ENCODE results near the gene FNDC10.
A peak's percentile ranks its signal among the peaks of the same experiment; 100 is the strongest.
"Not testable (repeated sequence)": the region's sequence is repeated elsewhere in the genome, so short reads cannot be mapped to it uniquely, and the experiment has no call there.

FNDC10 gene

DNA sequence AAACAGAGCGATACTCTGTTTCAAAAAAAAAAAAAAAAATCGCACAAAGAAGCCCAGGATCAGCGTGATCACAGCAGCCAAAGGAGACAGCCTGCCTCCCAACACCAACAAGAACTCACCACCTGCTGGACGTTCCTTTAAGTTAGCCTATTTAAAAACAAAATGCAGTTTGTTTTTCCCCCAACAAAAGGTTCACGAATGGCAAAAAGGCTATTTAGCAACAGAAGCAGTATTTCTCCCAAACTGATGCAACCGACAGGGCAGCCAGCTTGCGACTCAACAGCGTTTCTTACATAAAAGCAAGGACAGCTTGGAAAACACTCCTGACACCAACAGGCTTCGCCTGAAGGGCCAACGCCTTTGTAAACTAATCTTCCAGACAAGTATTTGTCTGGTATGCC, 32.0 kb downstream of the FNDC10 start:
- peak overlapping the region; percentile 60 to 77 for H3K27ac Mint-ChIP-seq
- peaks cover 35 to 41% of the 10 kb centered on the region in 2 donors for H3K4me1 Mint-ChIP-seq (ENCODE audit: low read depth in 2 of 2)
- no peak for ATAC-seq (replicated peaks)
- no peak for DNase-seq
- no peak overlapping the region for H3K4me3 Mint-ChIP-seq
- H3K36me3 Mint-ChIP-seq (ENCODE audit: insufficient read depth): peaks cover 66% of the 10 kb centered on the region
- H3K9me3 Mint-ChIP-seq: no peaks in the 10 kb centered on the region
- H3K27me3 Mint-ChIP-seq: no peaks in the 10 kb centered on the region

DNA sequence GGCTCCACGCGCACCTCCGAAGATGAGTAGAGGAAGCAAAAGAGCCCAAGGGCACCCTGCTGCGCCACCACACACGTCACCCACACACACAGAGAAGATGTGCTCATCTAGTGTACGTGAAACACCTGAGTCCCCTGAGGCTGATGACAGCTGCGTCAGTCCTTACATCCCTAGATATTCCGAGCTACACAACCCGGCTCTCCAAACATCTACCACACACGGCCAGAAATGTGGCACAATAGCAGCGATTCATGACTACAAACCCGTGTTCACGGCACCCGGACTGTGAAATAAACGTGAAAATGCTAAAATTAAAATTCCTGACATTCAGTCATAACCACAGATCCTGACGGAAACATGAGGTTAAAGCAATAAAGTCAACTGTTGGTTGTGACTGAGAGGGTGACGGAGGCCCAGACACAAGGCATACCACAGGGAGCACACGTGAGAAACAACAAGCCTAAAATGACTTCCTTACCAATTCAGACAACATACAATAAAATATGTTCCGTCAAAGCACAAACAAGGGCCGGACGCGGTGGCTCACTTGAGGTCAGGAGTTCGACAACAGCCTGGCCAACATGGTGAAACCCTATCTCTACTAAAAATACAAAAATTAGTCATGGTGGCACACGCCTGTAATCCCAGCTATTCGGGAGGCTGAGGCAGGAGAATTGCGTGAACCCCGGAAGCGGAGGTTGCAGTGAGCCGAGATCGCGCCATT, 32.6 kb downstream of the FNDC10 start:
- H3K27me3 Mint-ChIP-seq: no peaks in the 10 kb centered on the region
- H3K4me1 Mint-ChIP-seq (ENCODE audit: low read depth in 2 of 2): peaks cover 35 to 41% of the 10 kb centered on the region in 2 donors
- H3K9me3 Mint-ChIP-seq: no peaks in the 10 kb centered on the region
- H3K27ac Mint-ChIP-seq: peak overlapping the region; percentile 60 to 77
- peaks cover 71% of the 10 kb centered on the region for H3K36me3 Mint-ChIP-seq (ENCODE audit: insufficient read depth)
- peak overlapping the region; percentile 12 to 22 for H3K4me3 Mint-ChIP-seq
- no peak for ATAC-seq (replicated peaks)
- DNase-seq: no peak

- Mint-ChIP-seq H3K36me3 (ENCODE audit: insufficient read depth) (peaks cover 71% of the 10 kb centered on the region), H3K27ac (peak overlapping the region in 1 of 2 donors; percentile 60), H3K9me3 (no peaks in the 10 kb centered on the region), H3K27me3 (no peaks in the 10 kb centered on the region), H3K4me3 (no peak overlapping the region), H3K4me1 (ENCODE audit: low read depth in 2 of 2) (peaks cover 32 to 37% of the 10 kb centered on the region in 2 donors)
- ATAC-seq (replicated peaks) (no peak), DNase-seq (no peak)
These were observed 34.6 kb downstream of the FNDC10 start for GRCh38 chr1:1565340-1565739.

DNA sequence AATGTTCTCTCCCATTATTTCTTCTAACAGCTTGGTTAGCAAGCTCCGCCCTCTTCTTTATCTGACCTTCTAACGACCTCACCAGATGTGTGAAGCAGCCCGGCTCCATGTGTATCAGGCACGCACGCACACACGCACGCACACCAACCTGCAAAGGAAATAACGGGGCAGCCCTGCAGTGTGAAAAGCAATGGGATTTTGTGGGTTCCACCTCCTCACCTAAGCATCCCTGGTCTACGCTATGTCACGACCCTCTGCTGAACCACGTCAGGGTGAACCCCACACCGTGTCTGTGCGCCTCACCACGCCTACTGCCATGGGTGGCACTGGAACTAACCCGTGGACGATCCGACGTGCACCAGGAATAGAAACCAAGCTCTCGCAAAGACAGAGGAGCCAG, 35.7 kb downstream of the FNDC10 start:
- ATAC-seq (replicated peaks) (no peak), DNase-seq (no peak)
- Mint-ChIP-seq H3K27me3 (no peaks in the 10 kb centered on the region), H3K36me3 (ENCODE audit: insufficient read depth) (peaks cover 69% of the 10 kb centered on the region), H3K9me3 (no peaks in the 10 kb centered on the region), H3K27ac (peak overlapping the region in 1 of 2 donors; percentile 33), H3K4me3 (no peak overlapping the region), H3K4me1 (ENCODE audit: low read depth in 2 of 2) (peaks cover 24 to 31% of the 10 kb centered on the region in 2 donors)

GRCh38 chr1:1563688-1564087, 36.2 kb downstream of the FNDC10 start:
- peak overlapping the region in 1 of 2 donors; percentile 33 for H3K27ac Mint-ChIP-seq
- H3K4me1 Mint-ChIP-seq (ENCODE audit: low read depth in 2 of 2): peaks cover 27 to 34% of the 10 kb centered on the region in 2 donors
- ATAC-seq (replicated peaks) (no peak), DNase-seq (no peak)
- no peaks in the 10 kb centered on the region for H3K27me3 Mint-ChIP-seq
- peaks cover 66% of the 10 kb centered on the region for H3K36me3 Mint-ChIP-seq (ENCODE audit: insufficient read depth)
- no peak overlapping the region for H3K4me3 Mint-ChIP-seq
- H3K9me3 Mint-ChIP-seq: no peaks in the 10 kb centered on the region

- no peaks in the 10 kb centered on the region for H3K9me3 Mint-ChIP-seq
These were observed 37.3 kb downstream of the FNDC10 start for GRCh38 chr1:1562556-1563195.

DNA sequence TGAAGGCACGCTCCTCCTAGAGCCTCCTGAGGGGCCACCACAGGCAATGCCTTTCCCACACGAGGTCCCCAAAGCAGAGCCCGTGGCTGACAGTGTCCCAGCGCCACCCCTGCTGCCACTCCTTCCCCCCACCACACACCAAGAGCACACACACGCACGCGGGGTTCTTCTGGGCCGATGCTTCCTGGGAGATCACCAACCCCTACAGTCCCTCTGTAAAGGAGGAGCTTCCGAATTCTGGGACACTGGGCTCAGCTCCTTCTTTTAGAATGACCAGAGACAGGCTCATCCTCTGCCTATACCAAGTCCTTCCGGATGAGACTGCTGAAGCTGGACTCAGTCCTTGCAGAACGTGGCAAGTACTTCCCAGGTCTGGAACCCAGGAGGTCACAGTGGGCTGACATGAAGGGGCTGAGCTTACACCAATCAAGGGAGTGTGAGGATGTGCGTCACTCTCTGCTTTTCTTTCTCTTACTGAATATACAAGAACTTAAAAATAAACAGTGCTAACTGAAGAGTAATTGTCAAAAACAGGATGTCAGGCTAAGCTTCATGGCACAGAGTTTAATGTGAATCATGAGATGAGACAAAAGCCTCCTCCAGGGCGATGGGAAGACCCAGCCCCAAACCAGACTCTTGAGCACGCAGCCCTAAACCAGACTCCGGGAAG, 38.0 kb downstream of the FNDC10 start:
- Mint-ChIP-seq H3K27ac (peak overlapping the region in 1 of 2 donors; percentile 83), H3K36me3 (ENCODE audit: insufficient read depth) (peaks cover 64% of the 10 kb centered on the region), H3K4me1 (ENCODE audit: low read depth in 2 of 2) (peaks cover 19 to 24% of the 10 kb centered on the region in 2 donors), H3K27me3 (no peaks in the 10 kb centered on the region), H3K4me3 (no peak overlapping the region), H3K9me3 (no peaks in the 10 kb centered on the region)
- ATAC-seq (replicated peaks) (no peak), DNase-seq (no peak)

More at GRCh38 chr1:1562556-1563195, 37.3 kb downstream of the FNDC10 start:
- H3K27ac Mint-ChIP-seq: no peak overlapping the region
- no peak for ATAC-seq (replicated peaks)
- DNase-seq: no peak
- H3K4me3 Mint-ChIP-seq: no peak overlapping the region
- H3K4me1 Mint-ChIP-seq (ENCODE audit: low read depth in 2 of 2): peaks cover 26 to 32% of the 10 kb centered on the region in 2 donors
- H3K27me3 Mint-ChIP-seq: no peaks in the 10 kb centered on the region
- H3K36me3 Mint-ChIP-seq (ENCODE audit: insufficient read depth): peaks cover 64% of the 10 kb centered on the region

GRCh38 chr1:1560178-1560577, 39.8 kb downstream of the FNDC10 start:
- Mint-ChIP-seq H3K9me3 (no peaks in the 10 kb centered on the region), H3K36me3 (ENCODE audit: insufficient read depth) (peaks cover 55% of the 10 kb centered on the region), H3K27me3 (no peaks in the 10 kb centered on the region), H3K27ac (no peak overlapping the region), H3K4me1 (ENCODE audit: low read depth in 2 of 2) (peaks cover 16 to 23% of the 10 kb centered on the region in 2 donors), H3K4me3 (no peak overlapping the region)
- DNase-seq (no peak), ATAC-seq (replicated peaks) (no peak)

GRCh38 chr1:1559066-1559465, 40.9 kb downstream of the FNDC10 start:
- no peak for DNase-seq
- no peaks in the 10 kb centered on the region for H3K9me3 Mint-ChIP-seq
- H3K36me3 Mint-ChIP-seq (ENCODE audit: insufficient read depth): peaks cover 44% of the 10 kb centered on the region
- no peak for ATAC-seq (replicated peaks)
- peaks cover 13 to 17% of the 10 kb centered on the region in 2 donors for H3K4me1 Mint-ChIP-seq (ENCODE audit: low read depth in 2 of 2)
- H3K27me3 Mint-ChIP-seq: no peaks in the 10 kb centered on the region
- H3K27ac Mint-ChIP-seq: no peak overlapping the region
- no peak overlapping the region for H3K4me3 Mint-ChIP-seq

- peaks cover 39% of the 10 kb centered on the region for H3K36me3 Mint-ChIP-seq (ENCODE audit: insufficient read depth)
- peak overlapping the region in 1 of 2 donors; percentile 46 for H3K27ac Mint-ChIP-seq
- DNase-seq (no peak), ATAC-seq (replicated peaks) (no peak)
- peaks cover 13 to 15% of the 10 kb centered on the region in 2 donors for H3K4me1 Mint-ChIP-seq (ENCODE audit: low read depth in 2 of 2)
- H3K27me3 Mint-ChIP-seq: no peaks in the 10 kb centered on the region
- no peak overlapping the region for H3K4me3 Mint-ChIP-seq
- H3K9me3 Mint-ChIP-seq: no peaks in the 10 kb centered on the region
These were observed 41.3 kb downstream of the FNDC10 start for GRCh38 chr1:1558591-1558990.

DNA sequence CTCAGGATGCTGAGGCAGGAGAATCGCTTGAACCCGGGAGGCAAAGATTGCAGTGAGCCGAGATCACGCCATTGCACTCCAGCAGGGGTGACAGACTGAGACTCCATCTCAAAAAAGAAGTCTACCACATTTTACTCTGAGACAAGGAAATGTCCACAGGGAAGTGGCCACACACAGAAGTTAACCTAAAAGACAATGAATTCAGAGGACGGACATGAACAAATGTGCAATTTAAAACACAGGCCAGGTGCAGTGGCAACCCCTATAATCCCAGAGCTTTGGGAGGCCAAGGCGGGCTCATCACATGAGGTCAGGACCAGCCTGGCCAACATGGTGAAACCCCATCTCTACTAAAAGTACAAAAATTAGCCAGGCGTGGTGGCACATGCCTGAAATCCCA, 42.2 kb downstream of the FNDC10 start:
- H3K27ac Mint-ChIP-seq; H3K4me3 Mint-ChIP-seq; DNase-seq; H3K27me3 Mint-ChIP-seq; ATAC-seq (replicated peaks); H3K9me3 Mint-ChIP-seq: not testable (repeated sequence)
- Mint-ChIP-seq H3K4me1 (ENCODE audit: low read depth in 2 of 2) (peaks cover 13 to 15% of the 10 kb centered on the region in 2 donors), H3K36me3 (ENCODE audit: insufficient read depth) (peaks cover 30% of the 10 kb centered on the region)

GRCh38 chr1:1556961-1557360, 43.0 kb downstream of the FNDC10 start:
- ATAC-seq (replicated peaks); H3K27me3 Mint-ChIP-seq; H3K9me3 Mint-ChIP-seq; DNase-seq; H3K27ac Mint-ChIP-seq; H3K4me3 Mint-ChIP-seq: not testable (repeated sequence)
- Mint-ChIP-seq H3K36me3 (ENCODE audit: insufficient read depth) (peaks cover 23% of the 10 kb centered on the region), H3K4me1 (ENCODE audit: low read depth in 2 of 2) (peaks cover 13 to 17% of the 10 kb centered on the region in 2 donors)

DNA sequence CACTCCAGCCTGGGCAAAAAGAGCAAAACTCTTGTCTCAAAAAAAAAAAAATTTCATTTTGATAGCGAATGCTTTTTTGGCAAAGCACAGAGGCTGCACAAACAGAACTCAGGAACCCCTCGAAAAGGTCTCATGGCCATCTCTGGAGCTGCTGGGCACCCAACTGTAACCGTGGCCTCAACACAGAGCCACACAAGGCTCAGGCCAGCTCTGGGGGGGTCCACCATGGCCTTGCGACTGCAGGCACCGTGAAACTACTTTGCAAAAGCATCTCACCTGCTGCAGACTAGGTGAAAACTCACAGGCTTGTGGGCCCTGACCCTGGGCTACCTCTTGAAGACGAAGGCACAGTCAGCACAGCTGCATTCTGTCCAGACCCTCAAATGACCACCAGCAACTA, 43.4 kb downstream of the FNDC10 start:
- H3K27ac Mint-ChIP-seq: no peak overlapping the region

More for the DNA sequence above, 43.4 kb downstream of the FNDC10 start:
- peaks cover 8 to 19% of the 10 kb centered on the region in 2 donors for H3K4me1 Mint-ChIP-seq (ENCODE audit: low read depth in 2 of 2)
- H3K4me3 Mint-ChIP-seq: no peak overlapping the region
- H3K27me3 Mint-ChIP-seq: no peaks in the 10 kb centered on the region
- H3K36me3 Mint-ChIP-seq (ENCODE audit: insufficient read depth): peaks cover 21% of the 10 kb centered on the region
- no peak for DNase-seq
- H3K9me3 Mint-ChIP-seq: no peaks in the 10 kb centered on the region
- ATAC-seq (replicated peaks): no peak
